Liver (tissue), 9 donors: Measurements from ENCODE around the gene DUOXA2. TPM values are rescaled to one million over a fixed set of nuclear protein-coding genes. Genes with fewer than 3 reads are reported as not detected.

Experiments used
- DNase-seq: peaks from one replicate; pipeline ENCODE4 v3.0.0-alpha.2; 2017; ENCODE audit warnings: low spot score
- H3K27ac ChIP-seq, 2 donors: one replicate each; pipeline ENCODE4 v1.7.0; 2013; ENCODE audit warnings: inconsistent platforms in 2 of 2, low read length in 2 of 2, control low read depth in 1 of 2, low read depth in 1 of 2, mild to moderate bottlenecking in 1 of 2
- H3K27me3 ChIP-seq, 4 donors: one replicate each; pipeline versions ENCODE4 v1.6.1 to v1.7.0; 2013; ENCODE audit warnings: low read length in 3 of 4, inconsistent platforms in 1 of 4, mild to moderate bottlenecking in 1 of 4, moderate library complexity in 1 of 4; ENCODE audit not compliant: control insufficient read depth in 4 of 4, insufficient read depth in 4 of 4
- H3K36me3 ChIP-seq, 4 donors: one replicate each; pipeline versions ENCODE4 v1.6.1 to v1.7.0; 2013; ENCODE audit warnings: low read length in 3 of 4, mild to moderate bottlenecking in 3 of 4, low read depth in 1 of 4, moderate library complexity in 1 of 4; ENCODE audit not compliant: control insufficient read depth in 4 of 4, insufficient read depth in 3 of 4
- H3K4me1 ChIP-seq, 4 donors: one replicate each; pipeline versions ENCODE4 v1.6.1 to v1.7.0; 2013; ENCODE audit warnings: low read length in 3 of 4, mild to moderate bottlenecking in 3 of 4, moderate library complexity in 1 of 4; ENCODE audit not compliant: control insufficient read depth in 4 of 4, insufficient read depth in 4 of 4
- H3K4me3 ChIP-seq, 3 donors: one replicate each; pipeline versions ENCODE4 v1.6.1 to v1.7.0; 2013; ENCODE audit warnings: low read length in 3 of 3, control low read depth in 1 of 3, low read depth in 1 of 3, mild to moderate bottlenecking in 1 of 3
- H3K9ac ChIP-seq, 2 donors: one replicate each; pipeline ENCODE4 v1.7.0; 2013; ENCODE audit warnings: low read length in 2 of 2, mild to moderate bottlenecking in 2 of 2, moderate library complexity in 2 of 2, control low read depth in 1 of 2, low read depth in 1 of 2
- H3K9me3 ChIP-seq, 4 donors: one replicate each; pipeline versions ENCODE4 v1.6.1 to v1.7.0; 2013; ENCODE audit warnings: low read length in 3 of 4; ENCODE audit not compliant: control insufficient read depth in 4 of 4
- EGR1 ChIP-seq, 2 donors: IDR thresholded peaks; 2 replicates each; pipeline ENCODE4 v1.6.1; 2016 to 2018; ENCODE audit warnings: antibody characterized with exemption in 2 of 2, low read depth in 2 of 2
- FOXA1 ChIP-seq: IDR thresholded peaks from 2 replicates; pipeline ENCODE4 v1.6.1; 2016; ENCODE audit warnings: antibody characterized with exemption
- FOXA2 ChIP-seq: IDR thresholded peaks from 2 replicates; pipeline ENCODE4 v1.6.1; 2016; ENCODE audit warnings: antibody characterized with exemption
- GABPA ChIP-seq, 2 donors: IDR thresholded peaks in 1 of 2; conservative IDR thresholded peaks in 1 of 2; 2 replicates each; pipeline ENCODE4 v1.6.1; 2016; ENCODE audit warnings: antibody characterized with exemption in 2 of 2, mild to moderate bottlenecking in 1 of 2, moderate library complexity in 1 of 2
- HNF4A ChIP-seq, 2 donors: conservative IDR thresholded peaks; 2 replicates each; pipeline ENCODE4 v1.6.1; 2016; ENCODE audit warnings: antibody characterized with exemption in 2 of 2, mild to moderate bottlenecking in 2 of 2
- JUND ChIP-seq, 2 donors: IDR thresholded peaks; 2 replicates each; pipeline ENCODE4 v1.6.1; 2016; ENCODE audit warnings: antibody characterized with exemption in 2 of 2
- NR2F2 ChIP-seq: IDR thresholded peaks from 2 replicates; pipeline ENCODE4 v1.6.1; 2016; ENCODE audit warnings: antibody characterized with exemption
- RAD21 ChIP-seq, 2 donors: IDR thresholded peaks; 2 replicates each; pipeline ENCODE4 v1.6.1; 2016; ENCODE audit warnings: antibody characterized with exemption in 2 of 2, mild to moderate bottlenecking in 2 of 2
- RXRA ChIP-seq, 2 donors: IDR thresholded peaks; 2 replicates each; pipeline ENCODE4 v1.6.1; 2017 to 2018; ENCODE audit warnings: antibody characterized with exemption in 2 of 2, mild to moderate bottlenecking in 1 of 2
- SP1 ChIP-seq: IDR thresholded peaks from 2 replicates; pipeline ENCODE4 v1.6.1; 2018; ENCODE audit warnings: antibody characterized with exemption, mild to moderate bottlenecking
- TAF1 ChIP-seq: conservative IDR thresholded peaks from 2 replicates; pipeline ENCODE4 v1.6.1; 2016; ENCODE audit warnings: antibody characterized with exemption, mild to moderate bottlenecking
- YY1 ChIP-seq: IDR thresholded peaks from 2 replicates; pipeline ENCODE4 v1.6.1; 2016; ENCODE audit warnings: antibody characterized with exemption, mild to moderate bottlenecking
- WGBS: extraction: QIAGEN DNeasy Blood & Tissue Kit; methylation state at CpG from one replicate; pipeline ENCODE4 v1.1.7; 2013; 5-methylcytosine and 5-hydroxymethylcytosine counted together
- polyA plus RNA-seq, 2 donors: library from polyadenylated mRNA; stranded (reverse) in 1 of 2; unstranded in 1 of 2; fragments of 200-250 nt in 1 of 2; fragments of >200 nt in 1 of 2; fragmentation: Nextera tagmentation in 1 of 2; extraction: Ambion mirVana in 1 of 2; gene quantifications; one replicate each; pipeline versions ENCODE4 v1.2.1 to v1.2.3, GENCODE V29; 2013 to 2015
- total RNA-seq, 2 donors: library from RNA; depleted of rRNA; stranded (reverse); fragments of >200 nt; gene quantifications; one replicate each; pipeline ENCODE4 v1.2.3, GENCODE V29; 2014
- TF ChIP-seq, protein P1 (sequence below): IDR thresholded peaks from 2 replicates; pipeline ENCODE4 v1.6.1; 2016; ENCODE audit warnings: antibody characterized with exemption, mild to moderate bottlenecking
- TF ChIP-seq, protein P2 (sequence below): IDR thresholded peaks from 2 replicates; pipeline ENCODE4 v1.6.1; 2016; ENCODE audit warnings: antibody characterized with exemption
- TF ChIP-seq, protein P3 (sequence below): IDR thresholded peaks from 2 replicates; pipeline ENCODE4 v1.6.1; 2016; ENCODE audit warnings: antibody characterized with exemption
- donor health status: healthy.
- donor health status: healthy.
- donor health status: healthy.
- donor health status: healthy.
- donor health status: healthy.

DUOXA2 gene
- total and polyA plus RNA-seq, 4 donors: 0.07 TPM; not detected in 3

DNA sequence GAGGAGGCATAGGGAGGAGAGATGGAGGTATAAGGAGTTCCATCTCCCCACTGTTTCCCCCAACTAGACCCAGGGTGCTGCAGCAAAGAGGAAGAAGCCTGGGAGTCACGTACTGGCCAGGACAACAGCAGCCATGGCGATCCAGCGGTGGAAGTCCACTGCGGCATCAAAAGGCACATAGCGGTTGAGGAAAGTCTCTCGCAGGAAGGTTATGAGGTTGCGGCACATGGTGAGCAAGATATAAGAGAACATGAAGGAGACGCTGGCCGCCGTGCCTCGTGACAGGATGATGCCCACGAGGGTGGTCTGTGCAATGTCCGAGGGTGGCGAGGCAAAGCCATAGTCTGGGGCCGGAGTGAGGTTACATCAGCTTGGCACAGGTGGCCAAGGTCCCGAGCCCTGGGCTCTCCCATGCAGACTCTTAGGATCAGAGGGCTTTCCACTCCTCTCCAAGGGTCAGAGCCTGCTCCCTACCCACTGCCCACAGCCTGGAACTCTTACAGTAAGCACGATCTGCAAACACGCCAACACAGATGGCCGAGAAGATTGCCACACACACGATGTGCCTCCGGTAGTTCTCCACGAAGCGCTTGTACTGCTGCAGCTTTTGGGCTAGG is 14.5 kb upstream of the DUOXA2 start (continued):
- TF ChIP-seq, protein P1, sequence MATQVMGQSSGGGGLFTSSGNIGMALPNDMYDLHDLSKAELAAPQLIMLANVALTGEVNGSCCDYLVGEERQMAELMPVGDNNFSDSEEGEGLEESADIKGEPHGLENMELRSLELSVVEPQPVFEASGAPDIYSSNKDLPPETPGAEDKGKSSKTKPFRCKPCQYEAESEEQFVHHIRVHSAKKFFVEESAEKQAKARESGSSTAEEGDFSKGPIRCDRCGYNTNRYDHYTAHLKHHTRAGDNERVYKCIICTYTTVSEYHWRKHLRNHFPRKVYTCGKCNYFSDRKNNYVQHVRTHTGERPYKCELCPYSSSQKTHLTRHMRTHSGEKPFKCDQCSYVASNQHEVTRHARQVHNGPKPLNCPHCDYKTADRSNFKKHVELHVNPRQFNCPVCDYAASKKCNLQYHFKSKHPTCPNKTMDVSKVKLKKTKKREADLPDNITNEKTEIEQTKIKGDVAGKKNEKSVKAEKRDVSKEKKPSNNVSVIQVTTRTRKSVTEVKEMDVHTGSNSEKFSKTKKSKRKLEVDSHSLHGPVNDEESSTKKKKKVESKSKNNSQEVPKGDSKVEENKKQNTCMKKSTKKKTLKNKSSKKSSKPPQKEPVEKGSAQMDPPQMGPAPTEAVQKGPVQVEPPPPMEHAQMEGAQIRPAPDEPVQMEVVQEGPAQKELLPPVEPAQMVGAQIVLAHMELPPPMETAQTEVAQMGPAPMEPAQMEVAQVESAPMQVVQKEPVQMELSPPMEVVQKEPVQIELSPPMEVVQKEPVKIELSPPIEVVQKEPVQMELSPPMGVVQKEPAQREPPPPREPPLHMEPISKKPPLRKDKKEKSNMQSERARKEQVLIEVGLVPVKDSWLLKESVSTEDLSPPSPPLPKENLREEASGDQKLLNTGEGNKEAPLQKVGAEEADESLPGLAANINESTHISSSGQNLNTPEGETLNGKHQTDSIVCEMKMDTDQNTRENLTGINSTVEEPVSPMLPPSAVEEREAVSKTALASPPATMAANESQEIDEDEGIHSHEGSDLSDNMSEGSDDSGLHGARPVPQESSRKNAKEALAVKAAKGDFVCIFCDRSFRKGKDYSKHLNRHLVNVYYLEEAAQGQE: no peak

DNA sequence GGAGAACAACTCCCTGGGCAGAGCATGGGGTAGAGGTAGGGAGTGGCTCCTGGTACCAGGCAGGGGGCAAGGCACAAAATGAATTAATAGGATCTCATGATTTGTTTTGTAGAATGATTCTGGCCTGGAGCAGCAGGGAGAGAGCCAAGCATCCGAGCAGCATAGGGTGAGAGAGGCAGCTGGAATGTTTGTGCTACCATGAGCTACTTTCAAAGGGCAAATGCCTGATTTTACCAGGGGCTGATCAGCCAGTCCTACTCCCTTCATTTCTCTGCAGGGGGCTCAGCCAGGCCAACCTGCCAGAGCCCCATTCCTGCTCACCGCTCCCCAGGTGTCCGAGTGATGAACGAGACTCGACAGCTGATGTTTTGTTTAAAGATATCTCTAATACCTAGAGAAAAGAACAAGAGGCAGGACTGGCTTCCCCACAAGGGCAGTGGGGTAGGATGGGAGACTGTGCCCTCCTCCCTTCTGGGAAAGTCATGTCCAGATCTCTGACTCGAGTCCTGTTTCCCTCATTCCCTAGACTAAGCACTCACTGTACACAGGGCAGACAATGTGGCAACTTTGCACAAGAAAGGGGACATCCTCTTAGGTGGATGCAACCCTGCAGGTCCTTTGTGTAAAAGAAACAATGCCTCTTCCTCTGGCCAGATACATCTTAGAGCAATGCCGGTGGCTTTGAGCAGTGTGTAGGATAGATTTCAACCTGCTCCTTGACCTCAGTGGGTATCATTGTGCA is 13.1 kb upstream of the DUOXA2 start:
- WGBS: 86% methylated on average over 7 of the region's 7 CpGs
- no peaks in the 10 kb centered on the region for H3K9me3 ChIP-seq
- no peak overlapping the region for H3K4me3 ChIP-seq
- no peak overlapping the region for H3K9ac ChIP-seq
- no peak for DNase-seq
- H3K4me1 ChIP-seq: no peaks in the 10 kb centered on the region
- no peaks in the 10 kb centered on the region for H3K36me3 ChIP-seq
- TF ChIP-seq RAD21 (IDR thresholded peaks at IDR 0.05): no peak
- no peak for TF ChIP-seq EGR1 (IDR thresholded peaks at IDR 0.05; ENCODE audit: low read depth in 2 of 2)
- no peaks in the 10 kb centered on the region for H3K27me3 ChIP-seq
- H3K27ac ChIP-seq: no peak overlapping the region

DNA sequence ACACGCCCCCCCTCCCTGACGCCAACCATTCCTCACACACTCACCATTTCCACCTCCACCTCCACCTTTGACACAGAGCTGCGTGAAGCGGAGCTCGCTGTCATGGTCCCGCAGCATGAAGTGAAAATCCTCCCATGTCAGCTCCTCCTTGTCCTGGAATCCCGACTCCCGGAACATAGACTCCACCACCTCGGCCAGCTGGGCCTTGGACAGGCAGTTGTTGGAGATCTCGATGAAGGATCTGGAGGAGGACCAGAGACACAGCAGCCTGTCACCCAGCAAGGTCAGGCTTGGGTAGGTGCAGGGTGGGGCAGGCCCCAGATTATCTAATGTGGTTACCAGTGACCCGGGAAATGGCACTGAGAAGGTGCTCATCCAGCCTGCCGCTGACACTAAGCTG is 12.4 kb upstream of the DUOXA2 start:
- DNase-seq: no peak
- Histone ChIP-seq H3K27me3 (no peaks in the 10 kb centered on the region), H3K4me1 (no peaks in the 10 kb centered on the region), H3K36me3 (no peaks in the 10 kb centered on the region), H3K27ac (no peak overlapping the region), H3K9me3 (no peaks in the 10 kb centered on the region), H3K4me3 (no peak overlapping the region), H3K9ac (no peak overlapping the region)
- TF ChIP-seq, protein P1: no peak
- TF ChIP-seq FOXA2: no peak
- no peak for TF ChIP-seq NR2F2
- no peak for TF ChIP-seq RAD21 (IDR thresholded peaks at IDR 0.05)
- TF ChIP-seq TAF1: no peak
- TF ChIP-seq, protein P2, sequence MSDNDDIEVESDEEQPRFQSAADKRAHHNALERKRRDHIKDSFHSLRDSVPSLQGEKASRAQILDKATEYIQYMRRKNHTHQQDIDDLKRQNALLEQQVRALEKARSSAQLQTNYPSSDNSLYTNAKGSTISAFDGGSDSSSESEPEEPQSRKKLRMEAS: no peak
- no peak for TF ChIP-seq EGR1 (IDR thresholded peaks at IDR 0.05; ENCODE audit: low read depth in 2 of 2)
- TF ChIP-seq YY1: no peak
- no peak for TF ChIP-seq FOXA1
- no peak for TF ChIP-seq GABPA (IDR thresholded peaks at IDR 0.05 in 1 of 2, conservative IDR thresholded peaks at IDR 0.05 in 1 of 2)
- TF ChIP-seq SP1: no peak
- no peak for TF ChIP-seq HNF4A (conservative IDR thresholded peaks at IDR 0.05)
- TF ChIP-seq, protein P3, sequence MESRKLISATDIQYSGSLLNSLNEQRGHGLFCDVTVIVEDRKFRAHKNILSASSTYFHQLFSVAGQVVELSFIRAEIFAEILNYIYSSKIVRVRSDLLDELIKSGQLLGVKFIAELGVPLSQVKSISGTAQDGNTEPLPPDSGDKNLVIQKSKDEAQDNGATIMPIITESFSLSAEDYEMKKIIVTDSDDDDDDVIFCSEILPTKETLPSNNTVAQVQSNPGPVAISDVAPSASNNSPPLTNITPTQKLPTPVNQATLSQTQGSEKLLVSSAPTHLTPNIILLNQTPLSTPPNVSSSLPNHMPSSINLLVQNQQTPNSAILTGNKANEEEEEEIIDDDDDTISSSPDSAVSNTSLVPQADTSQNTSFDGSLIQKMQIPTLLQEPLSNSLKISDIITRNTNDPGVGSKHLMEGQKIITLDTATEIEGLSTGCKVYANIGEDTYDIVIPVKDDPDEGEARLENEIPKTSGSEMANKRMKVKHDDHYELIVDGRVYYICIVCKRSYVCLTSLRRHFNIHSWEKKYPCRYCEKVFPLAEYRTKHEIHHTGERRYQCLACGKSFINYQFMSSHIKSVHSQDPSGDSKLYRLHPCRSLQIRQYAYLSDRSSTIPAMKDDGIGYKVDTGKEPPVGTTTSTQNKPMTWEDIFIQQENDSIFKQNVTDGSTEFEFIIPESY: no peak
- no peak for TF ChIP-seq JUND (IDR thresholded peaks at IDR 0.05)
- TF ChIP-seq RXRA (IDR thresholded peaks at IDR 0.05): no peak
- WGBS: 96% methylated on average over 12 of the region's 12 CpGs
